Neuronal stem cell (in vitro differentiated cells): ENCODE measurements around the gene CLDN16.

Experiments used
- DNase-seq: peaks from one replicate; pipeline ENCODE4 v3.0.0-alpha.2; 2013; ENCODE audit warnings: low spot score
- H2AFZ ChIP-seq: one replicate; pipeline ENCODE4 v1.6.1; 2013; ENCODE audit warnings: mild to moderate bottlenecking, low read length, inconsistent platforms
- H2AK5ac ChIP-seq: 2 replicates; pipeline ENCODE4 v1.6.1; 2013; ENCODE audit warnings: low read depth, mild to moderate bottlenecking, inconsistent platforms, low read length, moderate library complexity, mixed read lengths
- H2BK120ac ChIP-seq: 2 replicates; pipeline ENCODE4 v1.6.1; 2013; ENCODE audit warnings: low read depth, mild to moderate bottlenecking, inconsistent platforms, low read length, moderate library complexity, mixed read lengths
- H2BK12ac ChIP-seq: one replicate; pipeline ENCODE4 v1.6.1; 2013; ENCODE audit warnings: low read length, inconsistent platforms
- H2BK15ac ChIP-seq: 2 replicates; pipeline ENCODE4 v1.6.1; 2013; ENCODE audit warnings: mild to moderate bottlenecking, low read length, inconsistent platforms, mixed read lengths
- H2BK5ac ChIP-seq: one replicate; pipeline ENCODE4 v1.6.1; 2013; ENCODE audit warnings: inconsistent platforms, mild to moderate bottlenecking, low read length, moderate library complexity
- H3K14ac ChIP-seq: one replicate; pipeline ENCODE4 v1.6.1; 2013; ENCODE audit warnings: low read length, inconsistent platforms
- H3K18ac ChIP-seq: 2 replicates; pipeline ENCODE4 v1.6.1; 2013; ENCODE audit warnings: low read length, inconsistent platforms
- H3K23ac ChIP-seq: 2 replicates; pipeline ENCODE4 v1.6.1; 2013; ENCODE audit warnings: low read depth, mild to moderate bottlenecking, mixed read lengths, low read length, inconsistent platforms; ENCODE audit not compliant: poor library complexity
- H3K27ac ChIP-seq: replicated peaks from 3 replicates; pipeline ENCODE4 v1.5.1; 2013; ENCODE audit warnings: low read length, inconsistent platforms
- H3K27me3 ChIP-seq, 3 experiments: 2 replicates each; pipeline ENCODE4 v1.6.1; 2013; ENCODE audit warnings: low read length in 3 of 3, mild to moderate bottlenecking in 2 of 3, inconsistent platforms in 1 of 3, low read depth in 1 of 3, mixed read lengths in 1 of 3, moderate library complexity in 1 of 3; ENCODE audit not compliant: control insufficient read depth in 3 of 3, insufficient read depth in 3 of 3
- H3K36me3 ChIP-seq, 2 donors: replicated peaks in 1 of 2; 2 replicates each; pipeline ENCODE4 v1.6.1; 2013; ENCODE audit warnings: low read length in 2 of 2; ENCODE audit not compliant: control insufficient read depth in 2 of 2, insufficient read depth in 2 of 2
- H3K4ac ChIP-seq: 2 replicates; pipeline ENCODE4 v1.6.1; 2013; ENCODE audit warnings: inconsistent platforms, mild to moderate bottlenecking, low read length, moderate library complexity
- H3K4me1 ChIP-seq, 2 donors: 1 replicate in 1 of 2; 2 replicates in 1 of 2; pipeline ENCODE4 v1.6.1; 2013; ENCODE audit warnings: low read length in 2 of 2, low read depth in 1 of 2; ENCODE audit not compliant: control insufficient read depth in 2 of 2, insufficient read depth in 1 of 2
- H3K4me2 ChIP-seq: one replicate; pipeline ENCODE4 v1.6.1; 2013; ENCODE audit warnings: mild to moderate bottlenecking, low read length, inconsistent platforms; ENCODE audit not compliant: insufficient read depth, poor library complexity, severe bottlenecking
- H3K4me3 ChIP-seq, 2 donors: 2 replicates each; pipeline ENCODE4 v1.5.1; 2013; ENCODE audit warnings: low read length in 2 of 2, mild to moderate bottlenecking in 2 of 2, inconsistent platforms in 1 of 2, moderate library complexity in 1 of 2
- H3K79me1 ChIP-seq: one replicate; pipeline ENCODE4 v1.6.1; 2013; ENCODE audit warnings: low read depth, mild to moderate bottlenecking, inconsistent platforms, low read length, moderate library complexity
- H3K9ac ChIP-seq: one replicate; pipeline ENCODE4 v1.6.1; 2013; ENCODE audit warnings: mild to moderate bottlenecking, low read depth, low read length, inconsistent platforms; ENCODE audit not compliant: poor library complexity
- H3K9me3 ChIP-seq, 2 donors: replicated peaks in 1 of 2; 2 replicates each; pipeline versions ENCODE3 to v1.6.1; 2013; ENCODE audit warnings: low read length in 2 of 2, mild to moderate bottlenecking in 2 of 2, inconsistent platforms in 1 of 2, low read depth in 1 of 2, mixed read lengths in 1 of 2, moderate library complexity in 1 of 2; ENCODE audit not compliant: control insufficient read depth in 2 of 2, insufficient read depth in 1 of 2
- H4K8ac ChIP-seq: one replicate; pipeline ENCODE4 v1.6.1; 2013; ENCODE audit warnings: low read depth, mild to moderate bottlenecking, inconsistent platforms, low read length, moderate library complexity
- H4K91ac ChIP-seq: one replicate; pipeline ENCODE4 v1.6.1; 2013; ENCODE audit warnings: low read length, low read depth, mild to moderate bottlenecking, inconsistent platforms; ENCODE audit not compliant: poor library complexity
- WGBS, 2 donors: extraction: QIAGEN DNeasy Blood & Tissue Kit; methylation state at CpG; one replicate each; pipeline ENCODE4 v1.1.7; 2013; ENCODE audit warnings: missing lambda C conversion rate in 2 of 2, mixed read lengths in 1 of 2; ENCODE audit not compliant: insufficient read length in 2 of 2, insufficient replicate concordance in 1 of 2; ENCODE audit errors: extremely low coverage in 2 of 2; 5-methylcytosine and 5-hydroxymethylcytosine counted together

CLDN16 gene

GRCh38 chr3:190446573-190447279 lies 58.8 kb downstream of the CLDN16 start:
- no CpG with 5 or more reads among the region's 6 CpGs for WGBS, 2 donors
- no peak overlapping the region for H3K23ac ChIP-seq
- no peak overlapping the region for H3K4me3 ChIP-seq
- H2BK15ac ChIP-seq, result no peak overlapping the region
- no peaks in the 10 kb centered on the region for H3K36me3 ChIP-seq
- H2BK12ac ChIP-seq, result no peak overlapping the region
- no peak overlapping the region for H2BK5ac ChIP-seq
- no peaks in the 10 kb centered on the region for H3K9me3 ChIP-seq
- H3K14ac ChIP-seq, result no peak overlapping the region
- no peak overlapping the region for H3K4ac ChIP-seq
- H3K27me3 ChIP-seq, result no peaks in the 10 kb centered on the region
- H3K4me1 ChIP-seq, result no peaks in the 10 kb centered on the region
- H3K79me1 ChIP-seq, result no peaks in the 10 kb centered on the region
- no peak overlapping the region for H3K9ac ChIP-seq
- no peak overlapping the region for H3K4me2 ChIP-seq
- no peak overlapping the region for H2AFZ ChIP-seq
- no peak overlapping the region for H3K18ac ChIP-seq
- H4K8ac ChIP-seq, result no peak overlapping the region
- no peak overlapping the region for H3K27ac ChIP-seq
- H2AK5ac ChIP-seq, result no peak overlapping the region
- no peak overlapping the region for H4K91ac ChIP-seq
- no peak for DNase-seq
- no peak overlapping the region for H2BK120ac ChIP-seq

GRCh38 chr3:190448256-190448655 lies 60.3 kb downstream of the CLDN16 start:
- no peak overlapping the region for H4K91ac ChIP-seq
- H3K9me3 ChIP-seq, result no peaks in the 10 kb centered on the region
- no peak overlapping the region for H2BK12ac ChIP-seq
- DNase-seq, result no peak
- H3K79me1 ChIP-seq, result no peaks in the 10 kb centered on the region
- no peak overlapping the region for H3K14ac ChIP-seq
- no peak overlapping the region for H3K27ac ChIP-seq
- no peak overlapping the region for H3K9ac ChIP-seq
- no peak overlapping the region for H2BK120ac ChIP-seq
- H3K4ac ChIP-seq, result no peak overlapping the region
- no peak overlapping the region for H2AFZ ChIP-seq
- H3K4me3 ChIP-seq, result no peak overlapping the region
- no peak overlapping the region for H3K4me2 ChIP-seq
- H4K8ac ChIP-seq, result no peak overlapping the region
- H3K4me1 ChIP-seq, result no peaks in the 10 kb centered on the region
- no peak overlapping the region for H2BK15ac ChIP-seq
- no peak overlapping the region for H2BK5ac ChIP-seq
- H3K36me3 ChIP-seq, result no peaks in the 10 kb centered on the region
- H3K23ac ChIP-seq, result no peak overlapping the region
- no peak overlapping the region for H2AK5ac ChIP-seq
- WGBS, 2 donors, result no CpG with 5 or more reads among the region's 2 CpGs
- no peaks in the 10 kb centered on the region for H3K27me3 ChIP-seq
- H3K18ac ChIP-seq, result no peak overlapping the region

GRCh38 chr3:190449801-190450200 lies 61.8 kb downstream of the CLDN16 start, which contains the start of gene TMEM207:
Gene TMEM207 (minus strand): TSS chr3:190449901. CDS start chr3:190449809, 92 bp downstream.
- Histone ChIP-seq H3K4me3 (no peak within 1 kb of the TSS), H4K91ac (no peak within 1 kb of the TSS), H3K4ac (no peak within 1 kb of the TSS), H3K14ac (no peak within 1 kb of the TSS), H3K27ac (no peak within 1 kb of the TSS), H3K18ac (no peak within 1 kb of the TSS), H3K4me2 (no peak within 1 kb of the TSS), H2AFZ (no peak within 1 kb of the TSS), H3K9ac (no peak within 1 kb of the TSS), H3K36me3 (no peaks in the 10 kb centered on the region), H3K27me3 (no peaks in the 10 kb centered on the region), H2BK120ac (no peak within 1 kb of the TSS), H3K4me1 (no peaks in the 10 kb centered on the region), H2BK12ac (no peak within 1 kb of the TSS), H3K9me3 (no peaks in the 10 kb centered on the region), H3K79me1 (no peaks in the 10 kb centered on the region), H2BK5ac (no peak within 1 kb of the TSS), H4K8ac (no peak within 1 kb of the TSS), H3K23ac (no peak within 1 kb of the TSS), H2AK5ac (no peak within 1 kb of the TSS), H2BK15ac (no peak within 1 kb of the TSS)
- no peak for DNase-seq
- no CpG with 5 or more reads among the region's 1 CpG for WGBS, 2 donors

GRCh38 chr3:190455828-190456227 lies 67.9 kb downstream of the CLDN16 start:
- no peak overlapping the region for H2BK120ac ChIP-seq
- no peaks in the 10 kb centered on the region for H3K4me1 ChIP-seq
- H3K4me3 ChIP-seq, result no peak overlapping the region
- no peaks in the 10 kb centered on the region for H3K36me3 ChIP-seq
- H4K8ac ChIP-seq, result no peak overlapping the region
- no peak overlapping the region for H2BK15ac ChIP-seq
- H3K9ac ChIP-seq, result no peak overlapping the region
- WGBS, 2 donors, result no CpG with 5 or more reads among the region's 2 CpGs
- H3K14ac ChIP-seq, result no peak overlapping the region
- no peak overlapping the region for H3K23ac ChIP-seq
- H4K91ac ChIP-seq, result no peak overlapping the region
- no peak overlapping the region for H3K18ac ChIP-seq
- H2BK5ac ChIP-seq, result no peak overlapping the region
- no peak overlapping the region for H3K4ac ChIP-seq
- no peak overlapping the region for H3K27ac ChIP-seq
- no peak overlapping the region for H3K4me2 ChIP-seq
- H2BK12ac ChIP-seq, result no peak overlapping the region
- no peak overlapping the region for H2AK5ac ChIP-seq
- no peak for DNase-seq
- no peaks in the 10 kb centered on the region for H3K79me1 ChIP-seq
- no peaks in the 10 kb centered on the region for H3K9me3 ChIP-seq
- H3K27me3 ChIP-seq, result no peaks in the 10 kb centered on the region
- no peak overlapping the region for H2AFZ ChIP-seq
